Erythroblast (primary cell): Measurements from ENCODE around the gene PTRH2.

Experiments
- GATA1 ChIP-seq: IDR thresholded peaks from 2 replicates; pipeline ENCODE4 v1.6.1; 2011; ENCODE audit warnings: low read depth, mild to moderate bottlenecking, control low read depth, low read length, moderate library complexity
- POLR2A ChIP-seq: IDR thresholded peaks from 2 replicates; pipeline ENCODE4 v1.6.1; 2011; ENCODE audit warnings: mild to moderate bottlenecking, low read length

GRCh38 chr17:59751955-59752413, 44.8 kb upstream of the PTRH2 start:
- TF ChIP-seq POLR2A (no peak), GATA1 (no peak)
